H1 (cell line): ENCODE measurements around the gene TMEM272. TPM values are rescaled to one million over a fixed set of nuclear protein-coding genes. Genes with fewer than 3 reads are reported as not detected.

Experiments used
- CTCF ChIA-PET: fragments of 300-600 bp; sonication (Branson Sonifier 250); formaldehyde crosslinking; loops from one replicate; lab custom pipeline; 2021; ENCODE audit not compliant: partially characterized antibody; lab: Charles Lee
- POLR2A ChIA-PET: fragments of 300-600 bp; sonication (Branson Sonifier 250); formaldehyde crosslinking; loops from one replicate; lab custom pipeline; 2021; ENCODE audit warnings: inconsistent platforms; ENCODE audit not compliant: partially characterized antibody; lab: Charles Lee
- DNase-seq, 2 experiments: peaks; one replicate each; pipeline versions ENCODE4 v3.0.0 to v3.0.0-alpha.2; 2010 to 2022; ENCODE audit warnings: low spot score in 2 of 2, low read depth in 1 of 2, mixed read lengths in 1 of 2
- FAIRE-seq: peaks from 2 replicates; lab custom pipeline; 2011; peaks lifted over from hg19 to GRCh38; lab: Jason Lieb, UNC
- H2AFZ ChIP-seq: 2 replicates; pipeline ENCODE4 v1.8.1; 2012; ENCODE audit warnings: low read length, inconsistent platforms
- H2AK5ac ChIP-seq: 2 replicates; pipeline ENCODE4 v1.6.1; 2013; ENCODE audit warnings: low read depth, low read length
- H2BK120ac ChIP-seq: replicated peaks from 2 replicates; pipeline ENCODE3; 2013; ENCODE audit warnings: low read depth, low read length, inconsistent platforms
- H2BK12ac ChIP-seq: 2 replicates; pipeline ENCODE4 v1.6.1; 2013; ENCODE audit warnings: low read depth, low read length
- H2BK15ac ChIP-seq: 2 replicates; pipeline ENCODE4 v1.6.1; 2013; ENCODE audit warnings: low read length
- H2BK20ac ChIP-seq: 2 replicates; pipeline ENCODE4 v1.6.1; 2013; ENCODE audit warnings: low read length
- H2BK5ac ChIP-seq: 2 replicates; pipeline ENCODE4 v1.6.1; 2013; ENCODE audit warnings: low read depth, low read length
- H3K14ac ChIP-seq: 2 replicates; pipeline ENCODE4 v1.6.1; 2013; ENCODE audit warnings: inconsistent platforms; ENCODE audit not compliant: insufficient read length
- H3K18ac ChIP-seq: 2 replicates; pipeline ENCODE4 v1.6.1; 2013; ENCODE audit warnings: low read length; ENCODE audit errors: extremely low read depth
- H3K23ac ChIP-seq: 2 replicates; pipeline ENCODE4 v1.6.1; 2013; ENCODE audit warnings: inconsistent platforms; ENCODE audit not compliant: insufficient read length
- H3K23me2 ChIP-seq: 2 replicates; pipeline ENCODE4 v1.6.1; 2013; ENCODE audit warnings: low read depth, low read length
- H3K27ac ChIP-seq: 2 replicates; pipeline ENCODE4 v1.6.1; 2011; ENCODE audit warnings: low read depth, low read length, inconsistent platforms
- H3K27me3 ChIP-seq, 4 experiments: replicated peaks in 1 of 4; 1 replicate in 1 of 4; 2 replicates in 3 of 4; pipeline versions ENCODE4 v1.6.1 to v1.8.1; 2011 to 2013; ENCODE audit warnings: low read length in 3 of 4, mild to moderate bottlenecking in 3 of 4, inconsistent platforms in 2 of 4, mixed read lengths in 2 of 4, moderate library complexity in 1 of 4; ENCODE audit not compliant: control insufficient read depth in 3 of 4, insufficient read depth in 3 of 4; ENCODE audit errors: extremely low read depth in 1 of 4
- H3K36me3 ChIP-seq, 4 experiments: 2 replicates each; pipeline versions ENCODE4 v1.6.1 to v1.8.1; 2011 to 2013; ENCODE audit warnings: mild to moderate bottlenecking in 4 of 4, low read length in 3 of 4, moderate library complexity in 2 of 4, control low read depth in 1 of 4, inconsistent platforms in 1 of 4; ENCODE audit not compliant: insufficient read depth in 4 of 4, control insufficient read depth in 2 of 4
- H3K4ac ChIP-seq: replicated peaks from 2 replicates; pipeline ENCODE3; 2013; ENCODE audit warnings: low read length, low read depth, mixed read lengths, inconsistent platforms; ENCODE audit not compliant: insufficient read length
- H3K4me1 ChIP-seq, 4 experiments: replicated peaks in 1 of 4; 1 replicate in 1 of 4; 2 replicates in 3 of 4; pipeline versions ENCODE4 v1.6.1 to v1.8.1; 2011 to 2013; ENCODE audit warnings: low read length in 3 of 4, inconsistent platforms in 2 of 4, mixed read lengths in 1 of 4; ENCODE audit not compliant: insufficient read depth in 4 of 4, control insufficient read depth in 3 of 4
- H3K4me2 ChIP-seq, 2 experiments: 2 replicates each; pipeline versions ENCODE4 v1.6.1 to v1.8.1; 2011 to 2013; ENCODE audit warnings: low read depth in 2 of 2, low read length in 2 of 2, control low read depth in 1 of 2, inconsistent platforms in 1 of 2, mild to moderate bottlenecking in 1 of 2; ENCODE audit not compliant: insufficient read depth in 1 of 2
- H3K4me3 ChIP-seq, 4 experiments: fragments of 200-600, 300-600 bp in 1 of 4; sonication (generic), shearing (Covaris generic), sonication (Bioruptor Twin) in 1 of 4; 2 replicates each; pipeline versions ENCODE4 v1.5.1 to v1.8.1; 2011 to 2016; ENCODE audit warnings: low read length in 4 of 4, low read depth in 3 of 4, control low read depth in 2 of 4, inconsistent platforms in 2 of 4, mild to moderate bottlenecking in 2 of 4, mixed read lengths in 1 of 4, moderate library complexity in 1 of 4; ENCODE audit not compliant: insufficient read depth in 2 of 4; ENCODE audit errors: extremely low read depth in 1 of 4
- H3K56ac ChIP-seq: replicated peaks from 2 replicates; pipeline ENCODE3; 2013; ENCODE audit warnings: low read depth, mild to moderate bottlenecking, mixed read lengths, low read length, inconsistent platforms; ENCODE audit not compliant: insufficient read length
- H3K79me1 ChIP-seq: 2 replicates; pipeline ENCODE4 v1.6.1; 2013; ENCODE audit warnings: low read depth, low read length, control low read depth
- H3K79me2 ChIP-seq, 2 experiments: 2 replicates each; pipeline versions ENCODE4 v1.6.1 to v1.8.1; 2012 to 2013; ENCODE audit warnings: low read length in 2 of 2, mild to moderate bottlenecking in 2 of 2, inconsistent platforms in 1 of 2; ENCODE audit not compliant: insufficient read depth in 2 of 2, control insufficient read depth in 1 of 2
- H3K9ac ChIP-seq, 4 experiments: replicated peaks in 1 of 4; 1 replicate in 1 of 4; 2 replicates in 3 of 4; pipeline versions ENCODE4 v1.6.1 to v1.8.1; 2011 to 2013; ENCODE audit warnings: low read depth in 3 of 4, low read length in 3 of 4, control low read depth in 2 of 4, mild to moderate bottlenecking in 2 of 4, moderate library complexity in 2 of 4, inconsistent platforms in 1 of 4; ENCODE audit errors: extremely low read depth in 1 of 4
- H3K9me3 ChIP-seq, 2 experiments: 2 replicates each; pipeline versions ENCODE4 v1.6.1 to v1.8.1; 2012 to 2013; ENCODE audit warnings: mild to moderate bottlenecking in 2 of 2, moderate library complexity in 2 of 2, control low read depth in 1 of 2, inconsistent platforms in 1 of 2, low read depth in 1 of 2, low read length in 1 of 2, mixed read lengths in 1 of 2; ENCODE audit not compliant: insufficient read depth in 2 of 2
- H4K20me1 ChIP-seq, 2 experiments: replicated peaks in 1 of 2; 2 replicates each; pipeline versions ENCODE3 to v1.8.1; 2011 to 2013; ENCODE audit warnings: inconsistent platforms in 2 of 2, low read length in 2 of 2, mild to moderate bottlenecking in 1 of 2; ENCODE audit not compliant: insufficient read depth in 2 of 2, control insufficient read depth in 1 of 2
- H4K5ac ChIP-seq: 2 replicates; pipeline ENCODE4 v1.6.1; 2013; ENCODE audit warnings: low read length, low read depth, mixed read lengths, inconsistent platforms; ENCODE audit not compliant: insufficient read length
- H4K8ac ChIP-seq: 2 replicates; pipeline ENCODE4 v1.8.0; 2013; ENCODE audit warnings: mild to moderate bottlenecking, moderate library complexity, low read length, inconsistent platforms; ENCODE audit not compliant: insufficient read depth; ENCODE audit errors: extremely low read depth
- H4K91ac ChIP-seq: replicated peaks from 2 replicates; pipeline ENCODE3; 2013; ENCODE audit warnings: low read length, mixed read lengths, inconsistent platforms; ENCODE audit not compliant: insufficient read length
- BACH1 ChIP-seq: IDR thresholded peaks from 2 replicates; pipeline ENCODE4 v1.6.1; 2012; ENCODE audit warnings: low read length, improper control_type of control experiment
- BRCA1 ChIP-seq: IDR thresholded peaks from 2 replicates; pipeline ENCODE4 v1.6.1; 2012; ENCODE audit warnings: low read depth, low read length, improper control_type of control experiment
- EGR1 ChIP-seq: IDR thresholded peaks from 2 replicates; pipeline ENCODE4 v1.6.1; 2011; ENCODE audit warnings: low read depth, low read length, borderline replicate concordance
- FOSL1 ChIP-seq: IDR thresholded peaks from 2 replicates; pipeline ENCODE4 v1.6.1; 2011; ENCODE audit warnings: mild to moderate bottlenecking, low read depth, low read length, moderate library complexity; ENCODE audit not compliant: insufficient read depth
- JUND ChIP-seq: IDR thresholded peaks from 2 replicates; pipeline ENCODE4 v1.6.1; 2011; ENCODE audit warnings: mild to moderate bottlenecking, improper control_type of control experiment, low read length
- KDM1A ChIP-seq: fragments of 200-600, 300-600 bp; sonication (generic); IDR thresholded peaks from 2 replicates; pipeline ENCODE4 v1.7.1; 2016; ENCODE audit warnings: mild to moderate bottlenecking, low read length, borderline replicate concordance
- KDM5A ChIP-seq: fragments of 200-600 bp; IDR thresholded peaks from 2 replicates; pipeline ENCODE4 v1.7.1; 2012; ENCODE audit warnings: mild to moderate bottlenecking, low read length, inconsistent platforms, mixed read lengths
- RFX5 ChIP-seq: IDR thresholded peaks from 2 replicates; pipeline ENCODE4 v1.6.1; 2011; ENCODE audit warnings: low read depth, low read length, improper control_type of control experiment, borderline replicate concordance
- RNF2 ChIP-seq: fragments of 200-900, 300-1000 bp; sonication (generic); IDR thresholded peaks from 2 replicates; pipeline ENCODE4 v1.7.1; 2016; ENCODE audit warnings: borderline replicate concordance, low read depth, mild to moderate bottlenecking, antibody characterized with exemption, low read length; ENCODE audit not compliant: poor library complexity, severe bottlenecking; ENCODE audit errors: missing control alignments
- TBP ChIP-seq: IDR thresholded peaks from 2 replicates; pipeline ENCODE4 v1.6.1; 2011; ENCODE audit warnings: low read depth, low read length, improper control_type of control experiment
- WGBS, 2 experiments: shearing (Covaris generic) in 1 of 2; methylation state at CpG; one replicate each; pipeline versions ENCODE4 v1.1.6 to v1.1.7; 2013 to 2015; ENCODE audit warnings: low lambda C conversion rate in 2 of 2, mixed read lengths in 2 of 2, inconsistent platforms in 1 of 2, low coverage in 1 of 2, missing lambda C conversion rate in 1 of 2; ENCODE audit not compliant: insufficient replicate concordance in 2 of 2, insufficient coverage in 1 of 2, insufficient read length in 1 of 2; ENCODE audit errors: extremely low coverage in 1 of 2, missing lambda C conversion rate in 1 of 2; 5-methylcytosine and 5-hydroxymethylcytosine counted together
- polyA plus RNA-seq, 7 experiments: library from polyadenylated mRNA; depleted of rRNA in 3 of 7; stranded (reverse) in 5 of 7; unstranded in 2 of 7; fragments of >200 nt in 5 of 7; fragments of 200-250 nt in 2 of 7; gene quantifications; 1 replicate in 5 of 7; 2 replicates in 1 of 7; 4 replicates in 1 of 7; pipeline versions ENCODE4 v1.2.1 to v1.2.3, GENCODE V29; 2011 to 2013; ENCODE audit warnings: missing spikeins in 2 of 7, mixed read lengths in 2 of 7
- total RNA-seq: library from RNA; stranded (reverse); fragmentation: NEBNext Ultra II Directional; extraction: Animal tissue kit (Norgen Biotek cat#: 25700); gene quantifications from 2 replicates; pipeline ENCODE4 v1.2.1, GENCODE V29; 2021
- TF ChIP-seq, protein P1 (sequence below): IDR thresholded peaks from 2 replicates; pipeline ENCODE4 v1.6.1; 2012; ENCODE audit warnings: inconsistent platforms

The TMEM272 gene
- total and polyA plus RNA-seq, 2 of the 8 experiments (the other 6 are each of a cell fraction or from before 2014, with no cell fraction given): 0.05 TPM; not detected in 1

DNA sequence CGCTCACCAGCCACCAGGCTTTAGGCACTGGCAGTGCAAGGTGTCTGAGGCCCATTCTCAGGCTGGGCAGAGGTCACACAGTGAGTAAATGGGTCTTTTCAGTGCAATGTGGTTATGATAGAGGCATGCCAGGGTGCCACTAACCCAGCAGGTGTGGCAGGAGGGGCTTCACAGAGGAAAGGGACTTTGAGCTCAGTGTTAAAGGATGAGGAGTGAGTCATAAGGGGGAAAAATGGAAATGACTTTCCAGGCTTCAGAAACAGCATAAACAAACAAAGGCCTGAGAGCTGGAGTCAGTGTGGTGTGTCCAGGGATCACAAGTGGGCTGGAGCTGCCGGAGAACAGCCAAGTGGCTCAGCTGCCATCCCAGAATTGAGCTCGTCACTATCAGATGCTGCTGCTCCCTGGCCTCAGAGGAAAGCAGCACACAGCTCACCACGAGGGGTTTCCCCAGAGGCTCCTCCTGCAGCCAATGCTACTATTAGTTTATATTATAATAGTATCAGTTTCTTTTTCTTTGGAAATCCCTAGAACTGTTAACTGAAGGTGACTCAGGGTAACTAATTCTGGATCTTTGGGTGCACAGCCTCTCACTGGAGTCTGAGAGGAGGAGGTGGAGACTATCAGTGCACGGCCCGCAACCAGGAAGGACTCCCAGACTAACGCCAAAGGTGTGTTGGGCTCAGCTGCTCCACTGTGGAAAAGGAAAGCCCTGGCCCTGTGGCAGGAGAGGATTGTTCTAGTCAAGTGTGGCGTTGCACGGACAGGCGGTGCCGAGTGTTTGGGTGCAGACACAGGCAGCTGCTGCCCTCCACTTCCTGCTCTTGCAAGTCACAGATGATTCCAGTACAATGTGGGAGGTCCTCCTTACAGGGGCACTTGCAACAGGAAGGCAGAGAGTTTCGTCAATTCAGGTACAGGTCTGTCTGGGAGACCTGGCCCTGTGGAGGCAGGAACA, 80.5 kb downstream of the TMEM272 start:
- no peak overlapping the region for H3K23ac ChIP-seq
- no peak overlapping the region for H3K4me2 ChIP-seq
- no peak overlapping the region for H4K8ac ChIP-seq
- H3K4ac ChIP-seq: no peak overlapping the region
- no peak overlapping the region for H3K27ac ChIP-seq
- no peaks in the 10 kb centered on the region; the same call in 1 of the 2 replicates for H3K79me1 ChIP-seq
- peaks cover 2 to 19% (median 6%) of the 10 kb centered on the region in 4 experiments; a peak in 6 of 8 replicates for H3K36me3 ChIP-seq
- POLR2A ChIA-PET: interaction anchor here (0.8 kb wide), 1 partner anchor 8 kb away, joined by 3 read pairs; no protein-coding TSS in a partner anchor
- no peaks in the 10 kb centered on the region for H3K27me3 ChIP-seq
- H4K91ac ChIP-seq: no peak overlapping the region
- no peak overlapping the region for H4K5ac ChIP-seq
- CTCF ChIA-PET: interaction anchor here (1.1 to 1.7 kb wide), 6 partner anchors 7 to 330 kb away, joined by 4 to 6 read pairs (median 4); partner anchors contain the start of gene TMEM272
- no peak overlapping the region for H3K18ac ChIP-seq
- no peak overlapping the region for H3K14ac ChIP-seq
- H3K56ac ChIP-seq: no peak overlapping the region
- peaks cover 0 to 3% of the 10 kb centered on the region in 2 experiments for H4K20me1 ChIP-seq
- H3K4me3 ChIP-seq: no peak overlapping the region
- peaks cover 7 to 10% (median 9%) of the 10 kb centered on the region in 4 experiments for H3K4me1 ChIP-seq
- no peak overlapping the region for H2AFZ ChIP-seq
- H2AK5ac ChIP-seq: no peak overlapping the region
- no peaks in the 10 kb centered on the region for H3K9me3 ChIP-seq
- H2BK5ac ChIP-seq: no peak overlapping the region; the same call in 1 of the 2 replicates
- FAIRE-seq (no peak), DNase-seq (no peak)
- H3K9ac ChIP-seq: no peak overlapping the region
- no peak overlapping the region for H2BK12ac ChIP-seq
- no peak overlapping the region for H2BK120ac ChIP-seq
- H3K79me2 ChIP-seq: no peaks in the 10 kb centered on the region
- H2BK20ac ChIP-seq: no peak overlapping the region
- H3K23me2 ChIP-seq: no peaks in the 10 kb centered on the region
- WGBS, 2 experiments: 91% methylated on average over 12 of the region's 12 CpGs; no CpG with 5 or more reads in 1 of the 2 experiments
- no peak overlapping the region for H2BK15ac ChIP-seq
- no peak for TF ChIP-seq BRCA1
- TF ChIP-seq RNF2: no peak
- no peak for TF ChIP-seq FOSL1
- TF ChIP-seq KDM5A: no peak
- no peak for TF ChIP-seq TBP
- TF ChIP-seq RFX5: no peak
- TF ChIP-seq JUND: no peak
- no peak for TF ChIP-seq KDM1A
- no peak for TF ChIP-seq BACH1
- TF ChIP-seq, protein P1, sequence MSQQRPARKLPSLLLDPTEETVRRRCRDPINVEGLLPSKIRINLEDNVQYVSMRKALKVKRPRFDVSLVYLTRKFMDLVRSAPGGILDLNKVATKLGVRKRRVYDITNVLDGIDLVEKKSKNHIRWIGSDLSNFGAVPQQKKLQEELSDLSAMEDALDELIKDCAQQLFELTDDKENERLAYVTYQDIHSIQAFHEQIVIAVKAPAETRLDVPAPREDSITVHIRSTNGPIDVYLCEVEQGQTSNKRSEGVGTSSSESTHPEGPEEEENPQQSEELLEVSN: no peak
- TF ChIP-seq EGR1: no peak
